Ovary (tissue), 3 donors: ENCODE results near the gene CACNG4.

Experiments
- CTCF ChIP-seq, 3 donors: fragments of 450-650 bp in 2 of 3; fragments of 200-600 bp in 1 of 3; IDR thresholded peaks; one replicate each; pipeline versions ENCODE4 v1.5.1 to v1.8.0; 2016 to 2022; ENCODE audit warnings: antibody characterized with exemption in 3 of 3, mild to moderate bottlenecking in 1 of 3
- EP300 ChIP-seq: sonication (generic); formaldehyde crosslinking; IDR thresholded peaks from one replicate; pipeline ENCODE4 v1.6.1; 2017; ENCODE audit warnings: antibody characterized with exemption
- POLR2A ChIP-seq: fragments of 450-650 bp; IDR thresholded peaks from one replicate; pipeline ENCODE4 v1.6.1; 2017; ENCODE audit warnings: antibody characterized with exemption, mild to moderate bottlenecking, moderate library complexity
- donor health status: DM: no; HTN: no; CAD: no.

- TF ChIP-seq CTCF (IDR thresholded peaks at IDR 0.05) (no peak), POLR2A (no peak), EP300 (no peak)
Observed at GRCh38 chr17:67021196-67021595, 56.7 kb downstream of the CACNG4 start.
